MG63 (cell line): ENCODE results near the gene LPP. TPM values are rescaled to one million over a fixed set of nuclear protein-coding genes. Genes with fewer than 3 reads are reported as not detected.

Experiments used
- DNase-seq: peaks from one replicate; pipeline ENCODE4 v3.0.0-alpha.2; 2020
- H3K27me3 ChIP-seq: fragments of 250-450 bp; sonication (Bioruptor Pico); 2 replicates; pipeline ENCODE4 v1.5.1; 2020; ENCODE audit warnings: mild to moderate bottlenecking, moderate library complexity
- H3K36me3 ChIP-seq: fragments of 250-450 bp; sonication (Bioruptor Pico); 2 replicates; pipeline ENCODE4 v1.5.1; 2020; ENCODE audit warnings: mild to moderate bottlenecking, moderate library complexity
- H3K4me3 ChIP-seq: fragments of 250-450 bp; sonication (Bioruptor Pico); 2 replicates; pipeline ENCODE4 v1.5.1; 2020; ENCODE audit warnings: mild to moderate bottlenecking, moderate library complexity
- H3K9me3 ChIP-seq: fragments of 250-450 bp; sonication (Bioruptor Pico); 2 replicates; pipeline ENCODE4 v1.5.1; 2020; ENCODE audit warnings: mild to moderate bottlenecking, moderate library complexity
- total RNA-seq: library from RNA; depleted of rRNA; stranded (reverse); fragments of >200 nt; shearing (Covaris generic); gene quantifications from 2 replicates; pipeline ENCODE4 v1.2.3, GENCODE V29; 2014; ENCODE audit warnings: low replicate concordance

Gene LPP
- total RNA-seq, 1 experiment from 2014 or later = 7.9 TPM

- Histone ChIP-seq H3K4me3 (no peak overlapping the region), H3K9me3 (no peaks in the 10 kb centered on the region; the same call in 1 of the 2 replicates), H3K27me3 (no peaks in the 10 kb centered on the region), H3K36me3 (no peaks in the 10 kb centered on the region)
- no peak for DNase-seq
These were observed 224.8 kb downstream of the LPP start for GRCh38 chr3:188378786-188379185.

GRCh38 chr3:188380252-188380651 lies 226.3 kb downstream of the LPP start:
- no peak overlapping the region for H3K4me3 ChIP-seq
- no peaks in the 10 kb centered on the region for H3K27me3 ChIP-seq
- no peaks in the 10 kb centered on the region; the same call in 1 of the 2 replicates for H3K9me3 ChIP-seq
- H3K36me3 ChIP-seq = no peaks in the 10 kb centered on the region
- DNase-seq = no peak

GRCh38 chr3:188380722-188381121 lies 226.8 kb downstream of the LPP start:
- Histone ChIP-seq H3K9me3 (no peaks in the 10 kb centered on the region; the same call in 1 of the 2 replicates), H3K4me3 (no peak overlapping the region), H3K36me3 (no peaks in the 10 kb centered on the region), H3K27me3 (no peaks in the 10 kb centered on the region)
- DNase-seq = no peak

GRCh38 chr3:188383748-188384147 lies 229.8 kb downstream of the LPP start:
- Histone ChIP-seq H3K9me3 (no peaks in the 10 kb centered on the region), H3K36me3 (no peaks in the 10 kb centered on the region), H3K27me3 (no peaks in the 10 kb centered on the region), H3K4me3 (no peak overlapping the region)
- DNase-seq = no peak

GRCh38 chr3:188385295-188385694 lies 231.3 kb downstream of the LPP start:
- Histone ChIP-seq H3K27me3 (no peaks in the 10 kb centered on the region), H3K4me3 (no peak overlapping the region), H3K9me3 (no peaks in the 10 kb centered on the region), H3K36me3 (no peaks in the 10 kb centered on the region)
- DNase-seq = no peak

- no peak for DNase-seq
- H3K36me3 ChIP-seq = no peaks in the 10 kb centered on the region
- no peak overlapping the region for H3K4me3 ChIP-seq
- H3K9me3 ChIP-seq = no peaks in the 10 kb centered on the region
- no peaks in the 10 kb centered on the region for H3K27me3 ChIP-seq
These were observed 235.9 kb downstream of the LPP start for GRCh38 chr3:188389711-188390342.

- no peaks in the 10 kb centered on the region for H3K27me3 ChIP-seq
- no peak for DNase-seq
- H3K36me3 ChIP-seq = no peaks in the 10 kb centered on the region
- H3K9me3 ChIP-seq = no peaks in the 10 kb centered on the region
- H3K4me3 ChIP-seq = no peak overlapping the region
These were observed 236.4 kb downstream of the LPP start for GRCh38 chr3:188390343-188390718.

GRCh38 chr3:188390775-188391443 lies 237.0 kb downstream of the LPP start:
- H3K4me3 ChIP-seq = no peak overlapping the region
- no peak for DNase-seq

GRCh38 chr3:188391592-188391991 lies 237.6 kb downstream of the LPP start:
- Histone ChIP-seq H3K36me3 (no peaks in the 10 kb centered on the region), H3K9me3 (no peaks in the 10 kb centered on the region), H3K27me3 (no peaks in the 10 kb centered on the region), H3K4me3 (no peak overlapping the region)
- no peak for DNase-seq

More at GRCh38 chr3:188390775-188391443, 237.0 kb downstream of the LPP start:
- H3K36me3 ChIP-seq = no peaks in the 10 kb centered on the region
- H3K27me3 ChIP-seq = no peaks in the 10 kb centered on the region
- no peaks in the 10 kb centered on the region for H3K9me3 ChIP-seq

GRCh38 chr3:188392076-188392475 lies 238.1 kb downstream of the LPP start:
- Histone ChIP-seq H3K9me3 (no peaks in the 10 kb centered on the region), H3K4me3 (no peak overlapping the region), H3K27me3 (no peaks in the 10 kb centered on the region), H3K36me3 (no peaks in the 10 kb centered on the region)
- DNase-seq = no peak

- Histone ChIP-seq H3K9me3 (no peaks in the 10 kb centered on the region), H3K4me3 (no peak overlapping the region), H3K36me3 (no peaks in the 10 kb centered on the region), H3K27me3 (no peaks in the 10 kb centered on the region)
- DNase-seq = no peak
These were observed 240.7 kb downstream of the LPP start for GRCh38 chr3:188394623-188395022.

- no peaks in the 10 kb centered on the region for H3K36me3 ChIP-seq
- no peak for DNase-seq
- H3K9me3 ChIP-seq = no peaks in the 10 kb centered on the region
- no peak overlapping the region for H3K4me3 ChIP-seq
- H3K27me3 ChIP-seq = no peaks in the 10 kb centered on the region
These were observed 242.3 kb downstream of the LPP start for GRCh38 chr3:188396251-188396650.

GRCh38 chr3:188396900-188397299 lies 242.9 kb downstream of the LPP start:
- DNase-seq = no peak

GRCh38 chr3:188397766-188398705 lies 244.1 kb downstream of the LPP start:
- H3K27me3 ChIP-seq = no peaks in the 10 kb centered on the region
- no peak overlapping the region for H3K4me3 ChIP-seq
- DNase-seq = no peak

More at GRCh38 chr3:188396900-188397299, 242.9 kb downstream of the LPP start:
- H3K27me3 ChIP-seq = no peaks in the 10 kb centered on the region
- no peaks in the 10 kb centered on the region for H3K9me3 ChIP-seq
- H3K36me3 ChIP-seq = no peaks in the 10 kb centered on the region
- no peak overlapping the region for H3K4me3 ChIP-seq

GRCh38 chr3:188400494-188401243 lies 246.7 kb downstream of the LPP start:
- Histone ChIP-seq H3K36me3 (peaks cover 1% of the 10 kb centered on the region; the same call in 1 of the 2 replicates), H3K27me3 (no peaks in the 10 kb centered on the region), H3K9me3 (no peaks in the 10 kb centered on the region), H3K4me3 (no peak overlapping the region)
- no peak for DNase-seq

More at GRCh38 chr3:188397766-188398705, 244.1 kb downstream of the LPP start:
- Histone ChIP-seq H3K9me3 (no peaks in the 10 kb centered on the region), H3K36me3 (no peaks in the 10 kb centered on the region)

GRCh38 chr3:188401244-188401993 lies 247.5 kb downstream of the LPP start:
- Histone ChIP-seq H3K27me3 (no peaks in the 10 kb centered on the region), H3K9me3 (no peaks in the 10 kb centered on the region), H3K4me3 (no peak overlapping the region), H3K36me3 (peaks cover 5% of the 10 kb centered on the region)
- no peak for DNase-seq
